Stimulated activated CD8-positive, alpha-beta memory T cell treated with anti-CD3 and anti-CD28 coated beads, Interleukin-12 subunit alpha, Interleukin-12 subunit beta, amount 100 ng/mL, for 4 hours (primary cell): ENCODE data around the gene CCDC33.

Experiments used
- DNase-seq: peaks from one replicate; pipeline ENCODE4 v3.0.0-alpha.2; 2020; ENCODE audit warnings: low read depth

Gene CCDC33

GRCh38 chr15:74289671-74290070 lies 53.5 kb downstream of the CCDC33 start:
- no peak for DNase-seq

- DNase-seq = no peak
Observed at GRCh38 chr15:74290645-74291044, 54.5 kb downstream of the CCDC33 start.

GRCh38 chr15:74291101-74292071 lies 55.3 kb downstream of the CCDC33 start:
- DNase-seq = peak; percentile 13

- no peak for DNase-seq
Observed at GRCh38 chr15:74293021-74293810, 57.1 kb downstream of the CCDC33 start.

GRCh38 chr15:74294010-74294409 lies 57.9 kb downstream of the CCDC33 start:
- no peak for DNase-seq

GRCh38 chr15:74295800-74296199 lies 59.7 kb downstream of the CCDC33 start:
- DNase-seq = no peak

- no peak for DNase-seq
Observed at GRCh38 chr15:74297887-74298286, 61.8 kb downstream of the CCDC33 start.

GRCh38 chr15:74300057-74300795 lies 64.1 kb downstream of the CCDC33 start:
- no peak for DNase-seq

- DNase-seq = no peak
Observed at GRCh38 chr15:74301583-74302361, 65.6 kb downstream of the CCDC33 start.

- DNase-seq = no peak
Observed at GRCh38 chr15:74302821-74303359, 66.8 kb downstream of the CCDC33 start.

GRCh38 chr15:74303741-74304309 lies 67.7 kb downstream of the CCDC33 start:
- no peak for DNase-seq

- no peak for DNase-seq
Observed at GRCh38 chr15:74304431-74304830, 68.3 kb downstream of the CCDC33 start.

GRCh38 chr15:74305687-74306086 lies 69.6 kb downstream of the CCDC33 start:
- no peak for DNase-seq

GRCh38 chr15:74306781-74307217 lies 70.7 kb downstream of the CCDC33 start:
- DNase-seq = no peak

- DNase-seq = no peak
Observed at GRCh38 chr15:74307827-74308811, 72.0 kb downstream of the CCDC33 start.

- no peak for DNase-seq
Observed at GRCh38 chr15:74311734-74312444, 75.8 kb downstream of the CCDC33 start.

GRCh38 chr15:74312445-74313007 lies 76.4 kb downstream of the CCDC33 start:
- no peak for DNase-seq

- no peak for DNase-seq
Observed at GRCh38 chr15:74313889-74314288, 77.8 kb downstream of the CCDC33 start.
